Measurements from ENCODE around the gene TMEM255A.

The TMEM255A gene

DNA sequence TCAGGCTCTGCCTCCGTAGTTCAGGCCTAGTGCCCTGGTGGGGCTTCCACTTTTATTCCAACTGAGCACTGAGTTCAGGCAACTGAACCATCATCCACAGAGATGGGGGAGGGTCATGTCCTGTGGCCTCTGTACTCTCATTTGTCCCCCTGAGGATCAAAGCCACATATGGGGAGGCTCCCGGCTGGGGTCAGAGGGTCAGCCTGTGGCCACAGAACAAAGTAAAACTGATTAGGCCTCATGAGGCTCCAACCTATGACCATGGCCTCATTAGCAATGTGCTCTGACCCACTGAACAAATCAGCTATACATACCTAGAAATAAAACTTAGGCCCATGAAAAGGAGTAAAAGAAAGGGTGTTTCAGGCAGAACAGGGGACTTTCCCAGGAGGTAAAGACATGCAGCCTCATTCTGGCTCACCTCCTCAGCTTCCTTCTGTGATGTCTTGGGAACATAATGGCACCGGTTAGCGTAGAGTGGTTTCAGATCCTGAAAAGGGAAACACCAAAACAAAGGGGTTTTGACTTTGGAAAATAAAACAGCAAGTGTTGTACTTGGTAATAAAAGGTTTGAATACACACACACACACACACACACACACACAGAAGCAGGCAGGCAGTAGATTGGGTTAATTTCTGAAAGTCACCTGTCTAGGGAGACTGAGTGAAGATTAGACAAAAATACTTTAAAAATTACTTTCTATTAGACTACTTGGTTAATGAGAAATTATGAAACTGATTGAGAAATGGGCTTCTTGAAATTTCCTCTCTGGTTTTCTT lies 24.3 kb downstream of the TMEM255A start:
- no peak overlapping the region for H3K4me3 Mint-ChIP-seq
- peaks cover 18% of the 10 kb centered on the region for H3K4me1 Mint-ChIP-seq
- H3K9me3 Mint-ChIP-seq, result peaks cover 42% of the 10 kb centered on the region
- H3K27ac Mint-ChIP-seq, result no peak overlapping the region
- TF ChIP-seq, protein P1, sequence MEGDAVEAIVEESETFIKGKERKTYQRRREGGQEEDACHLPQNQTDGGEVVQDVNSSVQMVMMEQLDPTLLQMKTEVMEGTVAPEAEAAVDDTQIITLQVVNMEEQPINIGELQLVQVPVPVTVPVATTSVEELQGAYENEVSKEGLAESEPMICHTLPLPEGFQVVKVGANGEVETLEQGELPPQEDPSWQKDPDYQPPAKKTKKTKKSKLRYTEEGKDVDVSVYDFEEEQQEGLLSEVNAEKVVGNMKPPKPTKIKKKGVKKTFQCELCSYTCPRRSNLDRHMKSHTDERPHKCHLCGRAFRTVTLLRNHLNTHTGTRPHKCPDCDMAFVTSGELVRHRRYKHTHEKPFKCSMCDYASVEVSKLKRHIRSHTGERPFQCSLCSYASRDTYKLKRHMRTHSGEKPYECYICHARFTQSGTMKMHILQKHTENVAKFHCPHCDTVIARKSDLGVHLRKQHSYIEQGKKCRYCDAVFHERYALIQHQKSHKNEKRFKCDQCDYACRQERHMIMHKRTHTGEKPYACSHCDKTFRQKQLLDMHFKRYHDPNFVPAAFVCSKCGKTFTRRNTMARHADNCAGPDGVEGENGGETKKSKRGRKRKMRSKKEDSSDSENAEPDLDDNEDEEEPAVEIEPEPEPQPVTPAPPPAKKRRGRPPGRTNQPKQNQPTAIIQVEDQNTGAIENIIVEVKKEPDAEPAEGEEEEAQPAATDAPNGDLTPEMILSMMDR (IDR thresholded peaks at IDR 0.05), result no peak
- no peaks in the 10 kb centered on the region for H3K36me3 Mint-ChIP-seq (ENCODE audit: low read depth)
- no peaks in the 10 kb centered on the region for H3K27me3 Mint-ChIP-seq (ENCODE audit: low read depth, poor library complexity)
- no peak for DNase-seq

DNA sequence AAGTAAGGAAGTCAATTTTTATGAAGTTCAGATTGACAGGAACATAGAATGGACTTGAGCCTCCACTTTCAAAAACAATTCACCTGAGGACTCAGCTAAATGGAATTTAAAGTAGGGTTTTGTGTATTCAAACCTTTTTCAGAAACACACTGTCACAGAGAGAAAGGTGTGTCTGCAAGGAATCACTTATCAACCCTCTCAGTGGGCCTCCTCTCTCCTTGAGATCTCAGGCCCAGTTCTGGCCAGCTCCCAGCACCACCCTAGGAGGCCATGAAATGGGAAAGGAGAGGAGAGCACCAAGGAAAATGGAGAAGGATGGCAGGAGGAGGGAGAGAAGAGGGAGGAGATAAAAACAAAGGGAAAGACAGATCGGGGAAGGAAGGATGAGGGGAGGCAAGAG lies 28.6 kb downstream of the TMEM255A start:
- H3K9me3 Mint-ChIP-seq, result peaks cover 31% of the 10 kb centered on the region
- peaks cover 10% of the 10 kb centered on the region for H3K27me3 Mint-ChIP-seq (ENCODE audit: low read depth, poor library complexity)
- H3K36me3 Mint-ChIP-seq (ENCODE audit: low read depth), result no peaks in the 10 kb centered on the region
- TF ChIP-seq, protein P1 (IDR thresholded peaks at IDR 0.05), result no peak
- no peak overlapping the region for H3K27ac Mint-ChIP-seq
- DNase-seq, result no peak
- H3K4me1 Mint-ChIP-seq, result peaks cover 13% of the 10 kb centered on the region
- H3K4me3 Mint-ChIP-seq, result no peak overlapping the region

DNA sequence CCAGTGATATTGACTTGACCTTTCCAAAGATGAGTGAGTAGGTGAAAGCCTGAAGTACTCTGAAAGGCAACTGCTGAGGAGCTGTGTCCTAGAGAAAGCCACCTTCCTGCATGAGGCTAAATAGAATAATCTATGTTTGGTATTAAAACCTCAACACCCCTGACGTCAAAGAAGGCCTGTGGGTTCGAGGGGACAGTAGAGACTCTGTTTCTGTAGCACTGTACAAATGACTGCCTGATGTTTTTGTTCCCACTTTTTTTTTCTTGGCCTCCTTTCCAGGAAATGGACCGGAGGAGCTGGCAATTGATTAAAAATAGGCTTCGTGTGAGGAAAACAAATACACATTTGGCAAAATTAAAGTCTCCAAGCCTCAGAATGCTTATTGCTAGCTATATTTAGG lies 29.5 kb downstream of the TMEM255A start:
- H3K9me3 Mint-ChIP-seq, result peaks cover 31% of the 10 kb centered on the region
- TF ChIP-seq, protein P1 (IDR thresholded peaks at IDR 0.05), result no peak
- H3K4me3 Mint-ChIP-seq, result no peak overlapping the region
- DNase-seq, result no peak
- peaks cover 10% of the 10 kb centered on the region for H3K27me3 Mint-ChIP-seq (ENCODE audit: low read depth, poor library complexity)
- H3K36me3 Mint-ChIP-seq (ENCODE audit: low read depth), result no peaks in the 10 kb centered on the region
- no peak overlapping the region for H3K27ac Mint-ChIP-seq
- H3K4me1 Mint-ChIP-seq, result peaks cover 4% of the 10 kb centered on the region

DNA sequence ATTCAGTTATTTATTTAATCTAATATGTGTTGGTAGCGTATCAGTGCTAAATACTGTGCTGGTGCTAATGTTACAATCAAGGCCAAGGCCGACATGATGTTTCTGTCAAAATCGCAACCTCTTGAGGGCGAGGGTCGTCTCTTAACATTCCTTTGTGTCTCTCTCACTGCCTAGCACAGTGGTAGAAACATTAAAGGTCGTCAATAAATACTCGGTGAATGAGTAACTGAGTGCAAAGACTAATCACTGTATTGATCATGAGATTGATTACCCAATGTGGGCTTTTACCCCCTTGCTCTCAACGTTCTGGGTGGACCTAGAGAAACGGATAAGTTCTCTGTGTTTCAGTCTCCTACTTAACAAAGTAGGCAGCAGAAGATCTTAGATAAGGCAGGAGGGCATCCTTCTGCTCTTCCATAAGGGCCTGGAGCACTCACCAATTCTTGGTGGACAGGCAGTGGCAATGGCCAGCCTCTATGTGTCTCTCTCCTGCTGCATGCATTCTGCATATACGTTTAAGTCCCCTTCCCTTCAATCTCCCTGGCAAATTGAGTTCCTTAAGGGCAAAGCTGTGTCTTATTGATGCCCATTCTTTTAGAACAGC lies 30.1 kb downstream of the TMEM255A start:
- Mint-ChIP-seq H3K27ac (no peak overlapping the region), H3K27me3 (ENCODE audit: low read depth, poor library complexity) (peaks cover 10% of the 10 kb centered on the region), H3K9me3 (peaks cover 31% of the 10 kb centered on the region), H3K4me3 (no peak overlapping the region), H3K36me3 (ENCODE audit: low read depth) (no peaks in the 10 kb centered on the region), H3K4me1 (no peaks in the 10 kb centered on the region)
- no peak for DNase-seq
- TF ChIP-seq, protein P1 (IDR thresholded peaks at IDR 0.05), result no peak

DNA sequence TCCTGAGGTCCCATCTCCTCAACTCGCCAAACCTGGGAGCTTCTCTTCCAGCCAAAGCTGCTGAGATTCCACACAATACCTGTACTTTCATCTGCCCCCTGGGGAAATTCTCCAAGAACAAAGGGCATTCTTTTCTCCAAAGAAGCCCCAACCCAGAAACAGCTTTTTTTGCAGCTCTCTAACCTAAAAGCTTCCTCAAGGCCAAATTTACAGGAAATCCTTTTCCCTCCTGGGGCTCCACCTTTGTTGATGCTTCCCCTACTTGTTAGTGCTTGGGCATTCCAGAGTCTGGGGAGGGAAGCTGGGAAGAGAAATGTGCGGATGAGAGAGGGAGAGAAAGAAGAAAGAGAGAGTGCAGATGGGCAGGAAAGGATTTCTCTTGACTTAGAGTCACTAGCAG lies 36.3 kb downstream of the TMEM255A start:
- Mint-ChIP-seq H3K36me3 (ENCODE audit: low read depth) (no peaks in the 10 kb centered on the region), H3K9me3 (peaks cover 34% of the 10 kb centered on the region), H3K4me3 (no peak overlapping the region), H3K27me3 (ENCODE audit: low read depth, poor library complexity) (peaks cover 8% of the 10 kb centered on the region), H3K4me1 (peaks cover 6% of the 10 kb centered on the region), H3K27ac (no peak overlapping the region)
- TF ChIP-seq, protein P1 (IDR thresholded peaks at IDR 0.05), result no peak
- no peak for DNase-seq

DNA sequence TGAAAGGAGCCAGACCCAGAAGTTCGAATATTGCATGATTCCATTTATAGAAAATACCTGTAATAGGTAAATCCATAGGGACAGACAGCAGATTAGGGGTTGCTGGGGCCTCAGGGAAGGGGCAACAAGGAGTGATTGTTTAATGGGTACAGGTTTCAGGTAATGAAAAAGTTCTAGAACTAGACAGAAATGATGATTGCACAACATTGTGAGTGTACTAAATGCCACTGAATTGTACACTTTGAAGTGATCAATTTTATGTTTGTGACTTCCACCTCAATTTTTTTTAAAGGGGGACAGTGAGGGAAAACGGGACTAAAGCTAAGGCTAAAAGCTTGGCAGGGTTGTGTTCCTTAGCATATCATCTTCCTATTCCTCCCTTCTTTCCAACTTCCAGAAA lies 37.1 kb downstream of the TMEM255A start:
- Mint-ChIP-seq H3K4me3 (no peak overlapping the region), H3K9me3 (peaks cover 38% of the 10 kb centered on the region), H3K36me3 (ENCODE audit: low read depth) (no peaks in the 10 kb centered on the region), H3K27me3 (ENCODE audit: low read depth, poor library complexity) (peaks cover 8% of the 10 kb centered on the region), H3K27ac (no peak overlapping the region), H3K4me1 (peaks cover 6% of the 10 kb centered on the region)
- no peak for DNase-seq
- TF ChIP-seq, protein P1 (IDR thresholded peaks at IDR 0.05), result no peak
